Stomach (tissue), 9 donors: Measurements from ENCODE around the gene CLCNKB. TPM values are rescaled to one million over a fixed set of nuclear protein-coding genes. Genes with fewer than 3 reads are reported as not detected.

Experiments used
- DNase-seq, 2 donors: peaks; one replicate each; pipeline versions ENCODE4 v3.0.0 to v3.0.0-alpha.2; 2013 to 2019
- H3K27ac ChIP-seq, 5 donors: fragments of 200-600 bp in 4 of 5; sonication (generic) in 4 of 5; one replicate each; pipeline ENCODE4 v1.5.1; 2013 to 2019; ENCODE audit warnings: mild to moderate bottlenecking in 1 of 5, moderate library complexity in 1 of 5
- H3K27me3 ChIP-seq, 3 donors: fragments of 200-600 bp; sonication (generic); one replicate each; pipeline ENCODE4 v1.5.1; 2017 to 2019; ENCODE audit warnings: mixed run types in 1 of 3
- H3K36me3 ChIP-seq, 4 donors: fragments of 200-600 bp; sonication (generic); 1 replicate in 3 of 4; 2 replicates in 1 of 4; pipeline ENCODE4 v1.5.1; 2016 to 2019
- H3K4me1 ChIP-seq, 4 donors: fragments of 200-600 bp; sonication (generic); one replicate each; pipeline ENCODE4 v1.5.1; 2016 to 2019
- H3K4me3 ChIP-seq, 4 donors: fragments of 200-600 bp; sonication (generic) in 3 of 4; one replicate each; pipeline ENCODE4 v1.5.1; 2016 to 2019; ENCODE audit warnings: mild to moderate bottlenecking in 1 of 4
- H3K9me3 ChIP-seq, 4 donors: fragments of 200-600 bp; sonication (generic); one replicate each; pipeline ENCODE4 v1.5.1; 2016 to 2019
- CTCF ChIP-seq, 7 experiments: fragments of 450-650 bp in 4 of 7; fragments of 200-600 bp in 3 of 7; sonication (generic) in 3 of 7; IDR thresholded peaks; one replicate each; pipeline ENCODE4 v1.5.1; 2016 to 2019; ENCODE audit warnings: antibody characterized with exemption in 7 of 7, control low read depth in 2 of 7, mild to moderate bottlenecking in 1 of 7
- EP300 ChIP-seq: sonication (generic); formaldehyde crosslinking; IDR thresholded peaks from one replicate; pipeline ENCODE4 v1.6.1; 2017; ENCODE audit warnings: antibody characterized with exemption
- POLR2A ChIP-seq, 4 donors: fragments of 450-650 bp; IDR thresholded peaks; one replicate each; pipeline ENCODE4 v1.6.1; 2016; ENCODE audit warnings: antibody characterized with exemption in 4 of 4, control low read depth in 2 of 4, mild to moderate bottlenecking in 1 of 4, moderate library complexity in 1 of 4
- POLR2AphosphoS5 ChIP-seq, 3 donors: sonication (generic); formaldehyde crosslinking; IDR thresholded peaks; one replicate each; pipeline ENCODE4 v1.6.1; 2016; ENCODE audit warnings: antibody characterized with exemption in 3 of 3
- WGBS, 5 donors: extraction: QIAGEN DNeasy Blood & Tissue Kit in 3 of 5; methylation state at CpG; one replicate each; pipeline versions ENCODE4 v1.1.5 to v1.1.7; 2013 to 2018; 5-methylcytosine and 5-hydroxymethylcytosine counted together
- intact Hi-C: fragments of 100-400 bp; cut with DNase I; formaldehyde crosslinking; loops from one replicate; pipeline ENCODE4 v1.15.1; 2023; ENCODE audit warnings: low total_unique reads
- polyA plus RNA-seq, 3 donors: library from polyadenylated mRNA; stranded (reverse); fragments of 200-250 nt; gene quantifications; one replicate each; pipeline ENCODE4 v1.2.3, GENCODE V29; 2013
- total RNA-seq, 5 donors: library from RNA; depleted of rRNA; stranded (reverse); fragments of >200 nt; gene quantifications; one replicate each; pipeline versions ENCODE4 v1.1.0 to v1.2.3, GENCODE V29; 2014 to 2016
- donor health status: healthy with polysubstance abuse.
- donor health status: Bipolar disorder and iron deficiency.
- donor health status: healthy.

The CLCNKB gene
- total and polyA plus RNA-seq, 8 donors: 0.19 to 0.92 (median 0.45) TPM; not detected in 4

GRCh38 chr1:16075337-16076030 lies 31.9 kb downstream of the CLCNKB start:
- no peaks in the 10 kb centered on the region for H3K36me3 ChIP-seq
- DNase-seq: peak; percentile 75 to 80
- WGBS, 5 donors: 45 to 59% (median 50%) methylated on average over 11 of the region's 11 CpGs
- peaks cover 22 to 41% (median 34%) of the 10 kb centered on the region in 4 donors for H3K4me1 ChIP-seq
- TF ChIP-seq POLR2A (IDR thresholded peaks at IDR 0.05) (no peak), POLR2AphosphoS5 (IDR thresholded peaks at IDR 0.05) (no peak)
- no peaks in the 10 kb centered on the region for H3K9me3 ChIP-seq
- H3K27me3 ChIP-seq: peaks cover 0 to 27% (median 8%) of the 10 kb centered on the region in 3 donors
- H3K4me3 ChIP-seq: no peak overlapping the region
- no peak overlapping the region for H3K27ac ChIP-seq
- intact Hi-C loops: loop anchor here (5.0 kb wide), 1 partner anchor 282 kb away; no protein-coding TSS in a partner anchor

GRCh38 chr1:16076031-16076864 lies 32.7 kb downstream of the CLCNKB start:
- intact Hi-C loops: loop anchor here (5.0 kb wide), 1 partner anchor 281 kb away; no protein-coding TSS in a partner anchor
- Histone ChIP-seq H3K27ac (no peak overlapping the region), H3K36me3 (no peaks in the 10 kb centered on the region), H3K27me3 (peaks cover 0 to 27% (median 8%) of the 10 kb centered on the region in 3 donors), H3K9me3 (no peaks in the 10 kb centered on the region), H3K4me1 (peaks cover 22 to 41% (median 34%) of the 10 kb centered on the region in 4 donors), H3K4me3 (no peak overlapping the region)
- no peak for TF ChIP-seq POLR2AphosphoS5 (IDR thresholded peaks at IDR 0.05)
- no peak for TF ChIP-seq CTCF (IDR thresholded peaks at IDR 0.05)
- no peak for TF ChIP-seq EP300
- TF ChIP-seq POLR2A (IDR thresholded peaks at IDR 0.05): no peak
- no peak for DNase-seq
- WGBS, 5 donors: 78 to 84% (median 82%) methylated on average over 9 to 14 of the region's 14 CpGs

GRCh38 chr1:16076865-16077238 lies 33.3 kb downstream of the CLCNKB start:
- no peaks in the 10 kb centered on the region for H3K9me3 ChIP-seq
- peaks cover 22 to 41% (median 34%) of the 10 kb centered on the region in 4 donors for H3K4me1 ChIP-seq
- no peaks in the 10 kb centered on the region for H3K36me3 ChIP-seq
- H3K27ac ChIP-seq: no peak overlapping the region
- DNase-seq: no peak
- WGBS, 5 donors: 67 to 87% (median 75%) methylated on average over 11 of the region's 11 CpGs
- H3K27me3 ChIP-seq: peaks cover 0 to 27% (median 8%) of the 10 kb centered on the region in 3 donors
- H3K4me3 ChIP-seq: no peak overlapping the region
- TF ChIP-seq POLR2A (IDR thresholded peaks at IDR 0.05) (no peak), EP300 (no peak), CTCF (IDR thresholded peaks at IDR 0.05) (no peak), POLR2AphosphoS5 (IDR thresholded peaks at IDR 0.05) (no peak)
- intact Hi-C loops: loop anchor here (5.0 kb wide), 1 partner anchor 280 kb away; no protein-coding TSS in a partner anchor

- WGBS, 5 donors: 76 to 84% (median 80%) methylated on average over 12 of the region's 12 CpGs
- peak in 1 of 2 donors; percentile 5 for DNase-seq
- Histone ChIP-seq H3K36me3 (no peaks in the 10 kb centered on the region), H3K4me3 (no peak overlapping the region), H3K27me3 (peaks cover 0 to 21% (median 8%) of the 10 kb centered on the region in 3 donors), H3K4me1 (peaks cover 22 to 46% (median 36%) of the 10 kb centered on the region in 4 donors), H3K9me3 (no peaks in the 10 kb centered on the region), H3K27ac (no peak overlapping the region)
- intact Hi-C loops: loop anchor here (2.0 to 5.0 kb wide), 2 partner anchors 109 to 280 kb away; no protein-coding TSS in a partner anchor
- TF ChIP-seq CTCF (IDR thresholded peaks at IDR 0.05) (no peak), POLR2AphosphoS5 (IDR thresholded peaks at IDR 0.05) (no peak), EP300 (no peak), POLR2A (IDR thresholded peaks at IDR 0.05) (no peak)
These were observed 34.0 kb downstream of the CLCNKB start for GRCh38 chr1:16077406-16078245.
